ENCODE data around the gene DGKD. TPM values are rescaled to one million over a fixed set of nuclear protein-coding genes. Genes with fewer than 3 reads are reported as not detected.

Gene DGKD
- total and polyA plus RNA-seq, 9 of the 15 experiments (the other 6 are each of a cell fraction or from before 2014, with no cell fraction given), result 0.52 to 29.5 (median 10.6) TPM

GRCh38 chr2:233449921-233450863 lies 95.9 kb downstream of the DGKD start:
- no peak overlapping the region; a peak in 1 of 4 replicates for H3K9ac ChIP-seq (ENCODE audit: insufficient read depth in 1 of 2, low read depth in 2 of 2, low read length in 2 of 2)
- H3K4me1 ChIP-seq (replicated peaks in 1 of 2; ENCODE audit: control insufficient read depth in 2 of 2, insufficient read depth in 2 of 2, low read length in 2 of 2), result peaks cover 7 to 18% of the 10 kb centered on the region in 2 experiments; a peak in 4 of 5 replicates
- FAIRE-seq (no peak), ATAC-seq (no peak), DNase-seq (ENCODE audit: extremely low read depth in 1 of 4, low spot score in 3 of 4) (no peak)
- no peaks in the 10 kb centered on the region for H3K27me3 ChIP-seq (ENCODE audit: control insufficient read depth in 2 of 2, insufficient read depth in 2 of 2, low read length in 2 of 2)
- no peak overlapping the region for H3K4me3 ChIP-seq
- no peaks in the 10 kb centered on the region for H4K20me1 ChIP-seq (replicated peaks; ENCODE audit: control insufficient read depth, insufficient read depth, low read length)
- no peak overlapping the region for H2AFZ ChIP-seq (ENCODE audit: low read depth, low read length)
- no TSS peak for BruUV-seq (replicated peaks)
- no peaks in the 10 kb centered on the region for H3K79me2 ChIP-seq (ENCODE audit: control insufficient read depth, insufficient read depth, low read length)
- H3K9me3 ChIP-seq (replicated peaks; ENCODE audit: control insufficient read depth, insufficient read depth, low read depth, low read length), result no peaks in the 10 kb centered on the region
- no peaks in the 10 kb centered on the region for H3K9me1 ChIP-seq (ENCODE audit: control insufficient read depth, insufficient read depth, low read length)
- ChIA-PET POLR2A (no interaction called here), CTCF (ENCODE audit: low intra/inter-chr PET ratio) (interaction anchor here (0.5 kb wide), 1 partner anchor 474 kb away, joined by 3 read pairs; no protein-coding TSS in a partner anchor)
- no peak overlapping the region for H3K27ac ChIP-seq (ENCODE audit: extremely low read depth, low read depth, low read length)
- in situ Hi-C loops (cut with MboI), result no loop called here
- no peak overlapping the region for H3K4me2 ChIP-seq (ENCODE audit: insufficient read depth, low read length)
- H3K36me3 ChIP-seq (ENCODE audit: control insufficient read depth, insufficient read depth, low read length), result peaks cover 64% of the 10 kb centered on the region; the same call in 2 of the 3 replicates
- 97% methylated on average over 10 of the region's 33 CpGs for WGBS (ENCODE audit: insufficient coverage, low coverage, missing lambda C conversion rate)
- intact Hi-C loops (cut with micrococcal nuclease), result loop anchor here (10.0 kb wide), 1 partner anchor 185 kb away; no protein-coding TSS in a partner anchor
- TF ChIP-seq ZNF184 (CRISPR knock-in tag; IDR thresholded peaks at IDR 0.05), result no peak
- TF ChIP-seq GTF2F1 (IDR thresholded peaks at IDR 0.05; ENCODE audit: low read depth, low read length), result no peak
- TF ChIP-seq NELFE (IDR thresholded peaks at IDR 0.05; ENCODE audit: insufficient read depth, insufficient read length), result no peak
- TF ChIP-seq TFE3 (CRISPR knock-in tag; IDR thresholded peaks at IDR 0.05), result no peak
- TF ChIP-seq ZNF165 (CRISPR knock-in tag; IDR thresholded peaks at IDR 0.05; ENCODE audit: borderline replicate concordance), result no peak
- TF ChIP-seq SREBF1 (IDR thresholded peaks at IDR 0.05; ENCODE audit: borderline replicate concordance, low read depth, low read length), result no peak
- no peak for TF ChIP-seq CREM (IDR thresholded peaks at IDR 0.05; ENCODE audit: low read depth)
- no peak for TF ChIP-seq POLR2H (tag; IDR thresholded peaks at IDR 0.05; ENCODE audit: low read depth)
- no peak for TF ChIP-seq CREBBP (IDR thresholded peaks at IDR 0.05; ENCODE audit: low read depth, low read length)
- TF ChIP-seq BMI1 (IDR thresholded peaks at IDR 0.05; ENCODE audit: low read length), result no peak
- no peak for TF ChIP-seq HDAC6 (IDR thresholded peaks at IDR 0.05; ENCODE audit: low read depth, low read length)
- no peak for TF ChIP-seq ID3 (CRISPR knock-in tag; IDR thresholded peaks at IDR 0.05)
- no peak for TF ChIP-seq ID3 (tag; IDR thresholded peaks at IDR 0.05)
- no peak for TF ChIP-seq FUS (optimal IDR thresholded peaks at IDR 0.05; ENCODE audit: low read depth, low read length)
- no peak for TF ChIP-seq FOS (IDR thresholded peaks at IDR 0.05; ENCODE audit: extremely low read depth, insufficient read length)
- TF ChIP-seq TBL1XR1 (IDR thresholded peaks at IDR 0.05; ENCODE audit: low read length in 2 of 2), result no peak
- TF ChIP-seq CHD1 (IDR thresholded peaks at IDR 0.05; ENCODE audit: low read length), result no peak
- no peak for TF ChIP-seq ZFP30 (CRISPR knock-in tag; IDR thresholded peaks at IDR 0.05; ENCODE audit: borderline replicate concordance)
- TF ChIP-seq ELF4 (CRISPR knock-in tag; IDR thresholded peaks at IDR 0.05), result no peak
